Ramos (cell line): ENCODE data around the gene STK4.
"Not testable (repeated sequence)": the region's sequence is repeated elsewhere in the genome, so short reads cannot be mapped to it uniquely, and the experiment has no call there.

ENCODE experiments used
- in situ Hi-C: fragments of 300-500 bp; cut with MboI; formaldehyde crosslinking; loops from one replicate; pipeline ENCODE4 v1.14.3; 2022; ENCODE audit warnings: low sequenced_read_pairs; ENCODE audit not compliant: unreplicated experiment

The STK4 gene

DNA sequence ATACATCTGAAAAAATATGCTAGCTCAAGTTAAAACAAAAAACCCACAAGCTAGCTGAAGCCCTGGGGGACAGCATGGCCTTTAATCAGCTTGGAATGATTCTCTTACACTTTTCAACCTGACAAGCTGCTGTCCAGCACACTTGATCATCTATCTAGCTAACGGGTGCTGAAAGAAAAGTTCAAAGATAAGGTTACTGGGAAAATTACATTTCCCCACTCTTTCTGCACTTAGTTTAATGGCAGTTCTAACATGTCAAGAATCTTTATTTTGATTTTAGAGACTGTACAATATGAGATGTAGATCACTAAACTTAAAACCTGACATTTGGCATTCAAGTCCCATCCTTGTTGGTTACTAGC, 53.4 kb downstream of the STK4 start:
- in situ Hi-C loops: no loop called here

GRCh38 chr20:45020236-45020886, 54.0 kb downstream of the STK4 start:
- in situ Hi-C loops: no loop called here

DNA sequence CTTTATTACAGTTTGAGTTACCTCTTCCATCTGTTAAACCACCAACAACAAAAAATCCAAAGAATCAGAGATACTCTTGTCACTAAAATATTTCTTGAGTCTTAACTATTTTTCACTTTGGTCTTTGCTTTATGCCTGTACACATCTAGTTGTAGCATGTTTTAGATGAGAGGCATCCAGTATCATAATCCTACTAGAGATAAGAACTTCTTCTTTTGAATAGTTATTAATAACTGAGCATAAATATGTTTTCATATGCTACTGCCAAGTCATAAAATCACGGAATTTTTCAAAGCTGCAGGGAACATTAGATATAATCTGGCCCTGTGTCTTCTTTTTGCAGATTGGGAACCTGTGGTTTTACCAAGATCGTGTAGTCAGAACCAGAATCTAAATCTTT, 55.3 kb downstream of the STK4 start:
- in situ Hi-C loops: no loop called here

- in situ Hi-C loops: not testable (repeated sequence)
Observed at GRCh38 chr20:45023140-45023539, 56.8 kb downstream of the STK4 start.

DNA sequence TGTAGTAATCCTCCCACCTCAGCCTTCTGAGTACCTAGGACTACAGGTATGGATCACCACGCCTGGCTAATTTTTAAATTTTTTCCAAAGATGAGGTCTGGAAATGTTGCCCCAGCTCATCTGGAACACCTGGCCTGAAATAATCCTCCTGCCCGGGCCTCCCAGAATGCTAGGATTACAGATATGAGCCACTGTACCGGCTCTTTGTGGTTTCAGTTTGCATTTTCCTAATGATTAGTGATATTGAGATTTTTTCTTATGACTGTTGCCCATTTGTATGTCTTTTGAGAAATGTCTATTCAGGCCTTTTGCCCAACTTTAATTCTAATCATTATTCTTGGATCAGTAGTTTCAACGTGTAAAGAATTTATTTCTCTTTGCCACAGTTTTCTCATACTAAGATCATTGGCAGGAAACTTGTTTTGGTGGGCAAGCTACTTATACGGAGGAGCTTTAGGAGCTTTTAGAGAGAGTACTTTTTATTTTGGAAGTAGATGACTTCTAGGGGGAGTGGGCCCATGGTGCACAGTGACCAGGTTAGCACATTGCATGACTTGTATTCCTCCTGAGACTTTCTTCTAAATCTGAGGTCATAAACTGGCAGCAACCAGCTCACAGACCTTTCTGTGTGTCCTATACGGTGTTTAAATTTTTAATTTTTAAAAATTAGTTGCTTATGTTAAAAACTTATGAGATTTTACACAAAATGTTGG, 62.3 kb downstream of the STK4 start:
- in situ Hi-C loops: no loop called here

DNA sequence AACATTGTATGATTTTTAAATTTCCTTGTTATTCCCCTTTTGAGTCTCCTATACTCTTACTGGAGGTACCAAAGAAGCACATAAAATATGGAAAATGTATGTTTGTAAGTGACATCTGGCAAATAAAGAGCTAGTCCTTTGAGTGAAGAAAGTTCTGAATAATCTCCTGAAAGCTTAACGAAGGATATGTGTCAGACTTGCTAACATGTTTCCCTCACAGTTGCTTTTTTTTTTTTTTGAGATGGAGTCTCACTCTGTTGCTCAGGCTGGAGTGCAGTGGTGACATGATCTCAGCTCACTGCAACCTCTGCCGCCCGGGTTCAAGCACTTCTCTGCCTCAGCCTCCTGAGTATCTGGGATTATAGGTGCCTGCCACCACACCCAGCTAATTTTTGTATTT, 63.6 kb downstream of the STK4 start:
- in situ Hi-C loops: no loop called here

- in situ Hi-C loops: no loop called here
Observed at GRCh38 chr20:45032276-45032675, 66.0 kb downstream of the STK4 start.

GRCh38 chr20:45032781-45033180, 66.5 kb downstream of the STK4 start:
- in situ Hi-C loops: no loop called here

DNA sequence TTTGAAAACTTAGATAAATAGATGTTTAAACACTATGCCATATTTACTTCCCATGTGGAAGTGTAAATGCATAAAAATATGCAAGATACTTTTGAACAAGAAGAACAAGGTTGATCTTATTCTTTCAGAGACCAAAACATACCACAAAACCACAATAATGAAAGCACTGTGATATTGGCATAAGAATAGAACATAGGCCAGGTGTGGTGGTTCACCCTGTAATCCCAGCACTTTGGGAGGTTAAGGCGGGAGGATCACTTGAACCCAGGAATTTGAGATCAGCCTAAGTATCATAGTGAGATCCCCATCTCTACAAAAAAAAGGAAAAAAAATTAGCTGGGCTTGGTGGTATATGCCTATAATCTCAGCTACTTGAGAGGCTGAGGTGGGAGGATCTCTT, 68.1 kb downstream of the STK4 start:
- in situ Hi-C loops: no loop called here

GRCh38 chr20:45036044-45036755, 69.9 kb downstream of the STK4 start:
- in situ Hi-C loops: no loop called here

- in situ Hi-C loops: no loop called here
Observed at GRCh38 chr20:45037050-45037449, 70.7 kb downstream of the STK4 start.

- in situ Hi-C loops: no loop called here
Observed at GRCh38 chr20:45037635-45038034, 71.3 kb downstream of the STK4 start.

- in situ Hi-C loops: no loop called here
Observed at GRCh38 chr20:45038745-45039474, 72.6 kb downstream of the STK4 start.

DNA sequence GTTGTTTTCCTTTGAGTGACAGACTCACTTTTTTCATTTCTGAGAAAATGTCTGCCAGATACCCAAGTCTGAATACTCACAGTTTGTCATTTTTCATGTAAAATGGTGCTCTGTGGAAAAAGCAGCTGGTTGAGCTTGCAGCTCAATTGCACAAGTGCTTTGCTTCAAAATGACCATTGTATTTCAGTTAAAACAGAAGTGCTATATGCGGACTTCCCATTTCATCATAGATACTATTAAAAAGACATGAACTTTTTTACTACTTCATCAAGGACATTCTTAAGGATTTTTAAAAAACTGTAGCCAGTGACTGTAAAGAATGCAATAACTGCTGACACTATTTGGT, 73.1 kb downstream of the STK4 start:
- in situ Hi-C loops: no loop called here

GRCh38 chr20:45041464-45042337, 75.4 kb downstream of the STK4 start:
- in situ Hi-C loops: no loop called here

GRCh38 chr20:45042978-45043377, 76.7 kb downstream of the STK4 start:
- in situ Hi-C loops: no loop called here

- in situ Hi-C loops: no loop called here
Observed at GRCh38 chr20:45044084-45044573, 77.8 kb downstream of the STK4 start.

DNA sequence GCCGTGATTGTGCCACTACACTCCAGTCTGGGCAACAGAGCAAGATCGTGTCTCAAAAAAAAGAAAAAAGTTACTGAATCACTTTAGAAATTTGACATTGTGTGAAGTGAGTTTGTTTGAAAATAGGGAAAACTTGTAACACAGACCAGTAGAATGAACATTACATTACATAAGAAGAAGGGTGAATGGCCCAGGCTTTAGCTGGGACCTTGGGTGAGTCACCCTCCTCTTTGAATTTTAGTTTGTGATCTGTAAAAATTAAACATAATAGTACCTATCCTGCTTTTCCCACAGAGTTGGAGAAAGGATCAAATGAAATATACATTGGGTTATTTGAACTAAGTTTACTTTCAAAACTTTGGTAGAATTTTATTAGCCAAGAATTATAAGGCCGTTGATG, 78.3 kb downstream of the STK4 start:
- in situ Hi-C loops: no loop called here

- in situ Hi-C loops: no loop called here
Observed at GRCh38 chr20:45047581-45048119, 81.3 kb downstream of the STK4 start.

- in situ Hi-C loops: no loop called here
Observed at GRCh38 chr20:45049438-45049837, 83.1 kb downstream of the STK4 start.
